Activated CD4-positive, CD25-positive, alpha-beta regulatory T cell treated with anti-CD3 and anti-CD28 coated beads, Interleukin-2, amount 50 U/mL, for 24 hours (primary cell): ENCODE data around the gene TRHDE.

Experiments used
- ATAC-seq, 2 donors: fragments of 150-1000 bp; cut with Tn5 transposase; one replicate each; pipeline ENCODE4 v1.10.0; 2021; ENCODE audit warnings: mild to moderate bottlenecking in 1 of 2, moderate library complexity in 1 of 2

TRHDE gene

DNA sequence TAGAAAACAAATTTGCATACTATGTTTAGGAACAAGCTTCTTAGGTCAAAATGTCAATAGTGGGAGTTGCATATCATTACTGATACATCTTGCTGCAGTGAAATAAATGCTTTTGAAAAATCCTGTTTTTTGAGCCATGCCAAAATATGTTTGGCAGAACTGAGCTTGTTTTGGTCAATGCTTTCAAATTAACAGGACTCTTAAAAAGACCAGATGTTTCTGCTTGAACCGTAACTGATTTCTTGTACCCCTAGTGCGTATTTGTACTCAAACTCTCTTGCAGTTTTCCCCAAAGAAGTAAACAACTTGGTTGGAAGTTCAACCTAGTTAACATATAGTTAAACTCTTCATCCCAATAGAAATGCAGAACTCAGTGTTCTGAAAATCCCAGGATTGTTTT, 3.4 kb downstream of the TRHDE start:
- no peak for ATAC-seq

- ATAC-seq = no peak
Measured at GRCh38 chr12:72276181-72276805, 4.1 kb downstream of the TRHDE start.

GRCh38 chr12:72277415-72277814, 5.2 kb downstream of the TRHDE start:
- ATAC-seq = no peak

- no peak for ATAC-seq
Measured at GRCh38 chr12:72278894-72279293, 6.7 kb downstream of the TRHDE start.

DNA sequence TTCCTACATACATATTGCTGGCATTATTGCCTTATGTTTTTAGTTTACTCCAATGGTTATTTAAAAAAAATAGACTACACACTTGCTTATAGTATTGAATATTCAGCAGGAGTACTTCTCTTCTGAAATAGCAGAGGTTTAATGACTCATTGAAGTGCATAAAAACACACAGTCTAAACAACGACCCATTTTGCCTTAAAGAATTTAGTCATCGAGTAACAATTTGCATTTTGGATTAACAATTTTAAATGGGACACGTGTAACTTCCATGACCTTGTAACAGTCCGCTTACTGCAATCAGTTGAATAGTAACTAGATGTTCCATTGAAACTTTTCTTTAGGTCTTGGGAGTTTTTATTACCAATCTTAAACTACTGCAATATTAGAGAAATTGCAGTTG, 9.0 kb downstream of the TRHDE start:
- no peak for ATAC-seq

DNA sequence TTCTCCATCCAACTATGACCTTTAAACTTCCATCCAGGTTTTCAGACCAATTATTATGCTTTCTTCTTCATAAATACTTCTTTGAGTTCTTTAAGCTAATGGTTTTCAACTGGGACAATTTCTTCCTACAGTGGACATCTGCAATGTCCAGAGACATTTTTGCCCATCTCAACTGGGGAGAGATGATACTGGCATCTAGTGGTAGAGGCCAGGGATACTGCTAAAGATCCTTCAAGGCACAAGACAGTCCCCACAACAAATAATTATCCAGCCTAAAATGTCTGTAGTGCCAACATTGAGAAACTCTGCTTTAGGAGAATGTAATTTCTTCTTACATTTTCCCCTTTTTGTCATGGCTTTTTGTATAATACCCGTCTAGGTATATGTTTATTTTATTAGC, 10.6 kb downstream of the TRHDE start:
- ATAC-seq = no peak

GRCh38 chr12:72285861-72286260, 13.7 kb downstream of the TRHDE start:
- no peak for ATAC-seq

GRCh38 chr12:72286526-72286925, 14.4 kb downstream of the TRHDE start:
- ATAC-seq = no peak

DNA sequence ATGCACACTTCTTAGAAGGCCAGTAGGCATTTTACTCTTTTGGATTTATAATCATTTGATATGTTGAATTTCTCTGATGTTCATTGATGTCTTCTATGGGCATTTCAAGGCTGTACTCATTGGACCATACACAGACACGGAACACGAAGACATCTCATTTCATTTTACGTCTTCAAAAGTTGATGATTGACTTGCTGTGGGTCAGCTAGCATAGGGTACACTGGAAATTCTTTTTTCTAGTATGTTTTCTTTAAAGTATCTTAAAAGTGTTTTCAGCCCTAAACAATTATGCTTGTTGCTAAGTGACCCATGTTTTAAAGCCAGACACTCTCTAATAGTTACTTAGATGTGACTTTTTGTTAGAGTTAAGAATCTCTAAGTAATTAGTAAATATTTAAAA, 16.3 kb downstream of the TRHDE start:
- ATAC-seq = no peak

DNA sequence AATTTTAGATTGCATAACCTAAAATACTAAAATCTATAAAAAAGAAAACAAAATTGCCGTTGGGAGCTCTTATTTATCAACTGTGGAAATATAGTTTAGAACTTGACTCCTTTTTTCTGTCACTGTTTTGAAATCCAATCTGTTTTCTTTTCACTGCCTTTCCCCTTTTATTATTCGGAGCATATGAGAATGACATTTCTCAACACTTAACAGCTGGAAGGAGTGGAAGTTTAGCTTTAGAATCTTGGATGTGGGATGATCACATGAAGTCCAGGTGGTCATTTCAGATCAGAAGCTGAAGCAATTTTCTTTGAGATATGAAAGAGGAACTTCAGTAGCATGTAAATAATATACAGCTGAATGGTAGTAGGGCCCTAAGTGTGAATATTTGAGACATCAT, 16.7 kb downstream of the TRHDE start:
- ATAC-seq = no peak

DNA sequence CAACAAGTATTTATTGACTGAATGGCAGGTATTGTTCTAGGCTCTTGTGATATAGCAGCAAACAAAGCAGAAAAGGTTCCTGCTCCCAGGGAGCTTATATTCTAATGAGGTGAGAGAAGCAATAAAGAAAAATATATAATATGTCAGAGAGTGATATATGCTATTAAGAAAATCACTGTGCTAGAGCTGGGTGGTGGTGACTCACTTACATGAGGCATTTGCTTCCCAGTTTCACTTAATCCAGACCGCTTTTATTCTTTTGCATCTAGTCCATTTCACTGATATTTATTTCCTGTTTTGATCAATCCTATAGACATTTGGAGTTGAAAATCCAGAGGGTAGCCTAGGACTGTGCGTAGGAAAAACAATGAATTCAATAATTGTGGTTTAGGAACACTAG, 17.5 kb downstream of the TRHDE start:
- no peak for ATAC-seq

GRCh38 chr12:72291175-72291574, 19.0 kb downstream of the TRHDE start:
- ATAC-seq = no peak

- ATAC-seq = no peak
Measured at GRCh38 chr12:72293701-72294100, 21.5 kb downstream of the TRHDE start.

DNA sequence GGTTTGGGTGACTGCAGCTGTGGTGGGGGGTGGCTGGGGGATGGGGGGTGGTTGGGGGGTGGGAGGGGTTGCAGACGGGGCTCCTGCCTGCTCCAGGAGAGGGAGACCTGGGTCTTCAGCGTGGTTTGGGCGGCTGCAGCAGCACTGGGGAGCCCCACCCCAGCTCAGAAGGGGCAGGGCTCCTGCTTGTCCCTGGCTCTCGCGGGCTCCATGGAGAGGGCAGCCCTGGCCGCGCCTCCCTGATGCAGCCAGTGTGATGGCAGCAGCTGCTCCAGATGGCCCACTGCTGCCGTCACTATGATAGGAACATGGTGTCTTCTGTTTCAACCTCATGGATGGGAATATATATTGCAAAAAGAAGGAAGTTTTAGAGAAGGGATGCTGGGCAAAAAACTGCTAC, 22.9 kb downstream of the TRHDE start:
- no peak for ATAC-seq

- ATAC-seq = no peak
Measured at GRCh38 chr12:72295744-72296143, 23.6 kb downstream of the TRHDE start.

- ATAC-seq = no peak
Measured at GRCh38 chr12:72296389-72296788, 24.2 kb downstream of the TRHDE start.

DNA sequence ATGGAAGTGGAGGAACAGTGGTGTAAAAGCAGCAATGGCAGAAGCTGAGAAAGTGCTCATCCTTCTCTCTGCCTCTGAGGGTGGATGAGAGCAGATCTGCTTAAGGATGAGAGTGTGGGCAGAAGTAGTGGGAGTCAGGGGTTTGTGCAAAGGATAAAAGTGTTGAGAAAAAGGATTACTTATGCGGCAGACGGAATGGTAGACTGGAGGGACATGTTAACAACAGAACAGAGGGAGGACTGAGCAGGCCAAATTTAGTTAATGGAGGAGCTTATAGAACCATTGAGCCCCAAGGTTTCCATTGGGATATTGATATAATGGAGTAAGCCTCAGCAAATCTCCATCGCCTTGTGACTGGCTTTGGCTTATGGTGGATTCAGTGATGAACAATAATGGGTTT, 25.5 kb downstream of the TRHDE start:
- ATAC-seq = no peak

DNA sequence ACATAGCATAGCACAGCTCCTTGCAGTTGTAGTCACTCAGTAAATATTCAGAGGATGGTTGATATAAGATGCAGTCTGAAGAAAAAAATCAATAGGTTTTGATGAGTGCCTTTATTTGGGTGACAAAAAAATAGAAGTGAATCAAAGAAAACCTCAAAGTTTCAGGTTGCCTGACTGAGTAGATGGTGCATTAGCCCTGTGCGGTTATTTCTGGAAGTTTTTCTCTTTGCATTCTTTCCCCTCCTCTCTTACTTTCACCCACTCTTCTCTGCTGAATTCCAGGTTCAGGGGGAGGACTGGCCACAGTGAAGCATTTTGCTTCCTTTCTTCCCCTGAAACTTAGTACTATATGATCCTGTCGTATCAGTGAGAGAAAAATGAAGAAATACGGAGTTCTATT, 28.6 kb downstream of the TRHDE start:
- no peak for ATAC-seq

DNA sequence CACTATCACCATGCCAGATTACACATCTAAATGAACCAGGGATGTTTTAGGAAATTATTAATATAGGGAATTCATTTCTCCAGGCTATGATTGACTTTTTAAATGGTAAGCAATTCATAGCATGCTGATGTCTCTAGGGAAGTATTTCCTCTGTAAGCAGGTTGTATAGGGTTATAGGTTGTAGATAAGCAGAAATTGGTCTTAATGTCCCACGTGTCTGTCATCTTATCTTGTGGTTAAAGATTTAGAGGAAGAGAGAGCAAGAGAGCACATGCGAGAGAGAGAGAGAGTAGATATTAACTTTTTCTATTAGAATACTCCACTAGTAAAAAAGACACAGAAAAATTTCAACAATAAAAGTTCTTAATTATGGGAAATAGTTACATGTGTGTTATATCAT, 32.6 kb downstream of the TRHDE start:
- ATAC-seq = no peak

- no peak for ATAC-seq
Measured at GRCh38 chr12:72307229-72307628, 35.1 kb downstream of the TRHDE start.

DNA sequence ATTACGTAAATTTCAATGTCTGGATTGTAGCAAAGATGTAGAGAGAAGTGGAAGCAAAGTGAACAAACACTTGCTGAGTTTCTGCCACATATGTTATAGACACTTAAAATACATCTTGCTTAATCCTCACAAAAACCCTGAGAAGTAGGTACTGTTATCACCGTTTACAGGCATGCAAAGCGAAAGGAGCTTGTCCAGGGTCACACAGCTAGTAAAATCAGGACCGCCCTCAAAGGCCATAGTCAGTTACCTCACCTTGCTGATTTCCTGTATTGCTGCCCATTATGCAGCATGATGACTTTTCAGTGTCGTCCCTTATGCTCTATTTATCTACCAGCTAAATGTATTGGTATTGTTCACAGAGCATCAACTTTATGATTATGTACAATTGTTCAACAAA, 39.8 kb downstream of the TRHDE start:
- no peak for ATAC-seq

- no peak for ATAC-seq
Measured at GRCh38 chr12:72313806-72314205, 41.6 kb downstream of the TRHDE start.

- no peak for ATAC-seq
Measured at GRCh38 chr12:72315858-72316257, 43.7 kb downstream of the TRHDE start.

GRCh38 chr12:72318341-72318740, 46.2 kb downstream of the TRHDE start:
- no peak for ATAC-seq

GRCh38 chr12:72323881-72324280, 51.7 kb downstream of the TRHDE start:
- no peak for ATAC-seq

GRCh38 chr12:72330301-72330700, 58.1 kb downstream of the TRHDE start:
- no peak for ATAC-seq
